PFSK-1 (cell line): Measurements from ENCODE around the gene CHPF2.

Experiments used
- FOXP2 ChIP-seq: optimal IDR thresholded peaks from 2 replicates; pipeline ENCODE3; 2011; ENCODE audit warnings: borderline replicate concordance, control low read depth, inconsistent platforms; ENCODE audit not compliant: insufficient read depth; ENCODE audit errors: extremely low read length, extremely low read depth
- POLR2AphosphoS5 ChIP-seq: IDR thresholded peaks from 2 replicates; pipeline ENCODE4 v1.6.1; 2012; ENCODE audit warnings: low read depth, mild to moderate bottlenecking, control low read depth, low read length, moderate library complexity
- SIN3A ChIP-seq: IDR thresholded peaks from 2 replicates; pipeline ENCODE4 v1.6.1; 2012; ENCODE audit warnings: mild to moderate bottlenecking, low read length, moderate library complexity, borderline replicate concordance; ENCODE audit not compliant: insufficient read depth
- TAF1 ChIP-seq: IDR thresholded peaks from 2 replicates; pipeline ENCODE4 v1.6.1; 2012; ENCODE audit warnings: low read length, control low read depth, borderline replicate concordance; ENCODE audit not compliant: insufficient read depth
- TF ChIP-seq, protein P1 (sequence below), 2 experiments: IDR thresholded peaks; 2 replicates each; pipeline versions ENCODE4 v1.6.1 to v1.8.0; 2011 to 2012; ENCODE audit warnings: low read depth in 2 of 2, low read length in 2 of 2, control low read depth in 1 of 2, inconsistent platforms in 1 of 2, mild to moderate bottlenecking in 1 of 2, moderate library complexity in 1 of 2; ENCODE audit not compliant: insufficient read depth in 1 of 2

DNA sequence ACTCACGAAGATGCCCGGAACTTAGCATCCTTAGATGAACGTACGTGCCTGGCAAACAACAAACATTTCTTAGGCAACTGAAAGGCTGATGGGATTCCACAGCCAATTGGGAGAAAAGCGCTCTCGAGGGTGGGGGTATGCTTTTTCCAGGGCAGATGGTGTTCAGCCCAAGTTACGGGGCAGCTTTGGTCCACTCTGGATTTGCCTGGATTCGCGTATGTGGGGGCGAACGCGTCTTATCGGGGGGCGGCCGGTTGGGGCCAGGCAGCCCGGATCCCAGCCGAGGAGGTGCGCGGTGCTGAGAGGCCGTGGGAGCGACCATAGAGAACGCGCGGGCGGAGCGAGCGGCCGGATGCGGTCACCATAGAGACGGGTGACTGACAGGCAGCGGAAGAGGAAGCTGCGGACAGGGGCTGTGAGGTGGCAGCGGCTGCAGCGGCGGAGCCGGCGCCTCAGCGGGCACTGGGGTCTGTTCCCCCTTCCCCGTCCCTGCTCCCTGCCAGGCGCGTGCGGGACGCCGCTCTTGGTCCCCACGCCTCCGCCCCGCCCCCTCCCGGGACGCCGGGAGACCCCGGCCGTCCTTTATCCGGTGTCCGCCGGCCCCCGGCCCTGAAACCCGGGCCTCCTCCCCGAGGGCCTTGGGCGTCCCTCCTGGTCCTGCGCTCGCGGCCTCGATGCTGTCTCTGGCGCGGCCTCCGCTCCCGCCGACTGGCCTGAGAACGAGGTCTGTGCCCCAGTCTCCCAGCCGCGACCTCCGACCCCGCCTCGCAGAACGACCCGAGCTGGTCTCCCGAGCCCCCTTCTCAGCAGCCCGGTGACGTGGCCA, at the start of gene CHPF2:
- TF ChIP-seq, protein P1, sequence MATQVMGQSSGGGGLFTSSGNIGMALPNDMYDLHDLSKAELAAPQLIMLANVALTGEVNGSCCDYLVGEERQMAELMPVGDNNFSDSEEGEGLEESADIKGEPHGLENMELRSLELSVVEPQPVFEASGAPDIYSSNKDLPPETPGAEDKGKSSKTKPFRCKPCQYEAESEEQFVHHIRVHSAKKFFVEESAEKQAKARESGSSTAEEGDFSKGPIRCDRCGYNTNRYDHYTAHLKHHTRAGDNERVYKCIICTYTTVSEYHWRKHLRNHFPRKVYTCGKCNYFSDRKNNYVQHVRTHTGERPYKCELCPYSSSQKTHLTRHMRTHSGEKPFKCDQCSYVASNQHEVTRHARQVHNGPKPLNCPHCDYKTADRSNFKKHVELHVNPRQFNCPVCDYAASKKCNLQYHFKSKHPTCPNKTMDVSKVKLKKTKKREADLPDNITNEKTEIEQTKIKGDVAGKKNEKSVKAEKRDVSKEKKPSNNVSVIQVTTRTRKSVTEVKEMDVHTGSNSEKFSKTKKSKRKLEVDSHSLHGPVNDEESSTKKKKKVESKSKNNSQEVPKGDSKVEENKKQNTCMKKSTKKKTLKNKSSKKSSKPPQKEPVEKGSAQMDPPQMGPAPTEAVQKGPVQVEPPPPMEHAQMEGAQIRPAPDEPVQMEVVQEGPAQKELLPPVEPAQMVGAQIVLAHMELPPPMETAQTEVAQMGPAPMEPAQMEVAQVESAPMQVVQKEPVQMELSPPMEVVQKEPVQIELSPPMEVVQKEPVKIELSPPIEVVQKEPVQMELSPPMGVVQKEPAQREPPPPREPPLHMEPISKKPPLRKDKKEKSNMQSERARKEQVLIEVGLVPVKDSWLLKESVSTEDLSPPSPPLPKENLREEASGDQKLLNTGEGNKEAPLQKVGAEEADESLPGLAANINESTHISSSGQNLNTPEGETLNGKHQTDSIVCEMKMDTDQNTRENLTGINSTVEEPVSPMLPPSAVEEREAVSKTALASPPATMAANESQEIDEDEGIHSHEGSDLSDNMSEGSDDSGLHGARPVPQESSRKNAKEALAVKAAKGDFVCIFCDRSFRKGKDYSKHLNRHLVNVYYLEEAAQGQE (IDR thresholded peaks at IDR 0.05; ENCODE audit: insufficient read depth in 1 of 2, low read depth in 2 of 2, low read length in 2 of 2) = 0 out of 4 replicates have a peak, but pooled peaks of 1 of the 2 experiments have one; percentile 30
- TF ChIP-seq POLR2AphosphoS5 (peak; percentile 90), TAF1 (peak; percentile 76; the same call in 1 of the 2 replicates), SIN3A (no peak), FOXP2 (peak; percentile 90)
